Right atrium auricular region (tissue), 2 donors: ENCODE data around the gene ARRDC3. TPM values are rescaled to one million over a fixed set of nuclear protein-coding genes. Genes with fewer than 3 reads are reported as not detected.
"Not testable (repeated sequence)": the region's sequence is repeated elsewhere in the genome, so short reads cannot be mapped to it uniquely, and the experiment has no call there.

Source experiments
- DNase-seq: peaks from one replicate; pipeline ENCODE4 v3.0.0-alpha.2; 2019; ENCODE audit warnings: low spot score
- H3K27ac ChIP-seq, 2 donors: fragments of 200-600 bp; sonication (generic); 1 replicate in 1 of 2; 2 replicates in 1 of 2; pipeline ENCODE4 v1.5.1; 2016 to 2019
- H3K27me3 ChIP-seq, 2 donors: fragments of 200-600 bp; sonication (generic); one replicate each; pipeline versions ENCODE4 v1.5.1 to v1.6.0; 2017 to 2019
- H3K36me3 ChIP-seq: fragments of 200-600 bp; sonication (generic); one replicate; pipeline ENCODE4 v1.5.1; 2016
- H3K4me1 ChIP-seq, 2 donors: fragments of 200-600 bp; sonication (generic); one replicate each; pipeline versions ENCODE4 v1.5.1 to v1.6.0; 2017 to 2019
- H3K4me3 ChIP-seq, 2 donors: fragments of 200-600 bp; sonication (generic); 1 replicate in 1 of 2; 2 replicates in 1 of 2; pipeline ENCODE4 v1.5.1; 2017 to 2019; ENCODE audit warnings: mild to moderate bottlenecking in 1 of 2, moderate library complexity in 1 of 2
- H3K9me3 ChIP-seq, 2 donors: fragments of 200-600 bp; sonication (generic); one replicate each; pipeline ENCODE4 v1.5.1; 2019
- CTCF ChIP-seq, 2 donors: fragments of 200-600 bp; sonication (generic); IDR thresholded peaks; one replicate each; pipeline ENCODE4 v1.5.1; 2019; ENCODE audit warnings: antibody characterized with exemption in 2 of 2
- total RNA-seq, 2 donors: library from RNA; depleted of rRNA; stranded (reverse); fragments of >200 nt; gene quantifications; one replicate each; pipeline ENCODE4 v1.1.0, GENCODE V29; 2016

Gene ARRDC3
- total RNA-seq, 2 donors from 2014 or later, result 11.2 to 15.2 TPM

- no peak for TF ChIP-seq CTCF (IDR thresholded peaks at IDR 0.05)
- DNase-seq, result no peak
- Histone ChIP-seq H3K27me3 (no peaks in the 10 kb centered on the region), H3K27ac (no peak overlapping the region), H3K4me1 (no peaks in the 10 kb centered on the region), H3K4me3 (no peak overlapping the region), H3K36me3 (no peaks in the 10 kb centered on the region), H3K9me3 (no peaks in the 10 kb centered on the region)
Measured at GRCh38 chr5:91352831-91353695, 30.1 kb downstream of the ARRDC3 start.

- Histone ChIP-seq H3K4me1 (no peaks in the 10 kb centered on the region), H3K36me3 (no peaks in the 10 kb centered on the region), H3K27me3 (no peaks in the 10 kb centered on the region), H3K27ac (no peak overlapping the region), H3K9me3 (no peaks in the 10 kb centered on the region), H3K4me3 (no peak overlapping the region)
- TF ChIP-seq CTCF (IDR thresholded peaks at IDR 0.05), result no peak
- no peak for DNase-seq
Measured at GRCh38 chr5:91345461-91345860, 37.7 kb downstream of the ARRDC3 start.

- DNase-seq, H3K36me3 ChIP-seq, H3K9me3 ChIP-seq, H3K4me1 ChIP-seq, H3K27me3 ChIP-seq, H3K27ac ChIP-seq, H3K4me3 ChIP-seq: not testable (repeated sequence)
Measured at GRCh38 chr5:91344661-91345200, 38.4 kb downstream of the ARRDC3 start.

- no peaks in the 10 kb centered on the region for H3K36me3 ChIP-seq
- TF ChIP-seq CTCF (IDR thresholded peaks at IDR 0.05), result no peak
- no peak for DNase-seq
- no peaks in the 10 kb centered on the region for H3K27me3 ChIP-seq
- no peak overlapping the region for H3K27ac ChIP-seq
- H3K4me1 ChIP-seq, result no peaks in the 10 kb centered on the region
- no peaks in the 10 kb centered on the region for H3K9me3 ChIP-seq
- no peak overlapping the region for H3K4me3 ChIP-seq
Measured at GRCh38 chr5:91343916-91344315, 39.2 kb downstream of the ARRDC3 start.

GRCh38 chr5:91342931-91343330 is 40.2 kb downstream of the ARRDC3 start:
- not testable (repeated sequence) for H3K9me3 ChIP-seq, H3K27ac ChIP-seq, DNase-seq, H3K27me3 ChIP-seq, H3K4me3 ChIP-seq, H3K36me3 ChIP-seq, H3K4me1 ChIP-seq

GRCh38 chr5:91341154-91341553 is 42.0 kb downstream of the ARRDC3 start:
- no peaks in the 10 kb centered on the region for H3K4me1 ChIP-seq
- H3K4me3 ChIP-seq, result no peak overlapping the region
- no peak overlapping the region for H3K27ac ChIP-seq
- no peak for DNase-seq
- no peaks in the 10 kb centered on the region for H3K27me3 ChIP-seq
- no peaks in the 10 kb centered on the region for H3K36me3 ChIP-seq
- no peaks in the 10 kb centered on the region for H3K9me3 ChIP-seq
- no peak for TF ChIP-seq CTCF (IDR thresholded peaks at IDR 0.05)

GRCh38 chr5:91340532-91340931 is 42.6 kb downstream of the ARRDC3 start:
- Histone ChIP-seq H3K27me3 (no peaks in the 10 kb centered on the region), H3K27ac (no peak overlapping the region), H3K9me3 (no peaks in the 10 kb centered on the region), H3K4me3 (no peak overlapping the region), H3K36me3 (no peaks in the 10 kb centered on the region), H3K4me1 (no peaks in the 10 kb centered on the region)
- no peak for TF ChIP-seq CTCF (IDR thresholded peaks at IDR 0.05)
- no peak for DNase-seq
